IPS-20b (cell line): ENCODE results near the gene ABCD3.

Source experiments
- H3K27ac ChIP-seq: one replicate; pipeline ENCODE4 v1.5.1; 2013; ENCODE audit warnings: low read length
- H3K27me3 ChIP-seq: 2 replicates; pipeline ENCODE4 v1.6.1; 2013; ENCODE audit warnings: mild to moderate bottlenecking, low read length, inconsistent platforms; ENCODE audit not compliant: insufficient read depth
- H3K36me3 ChIP-seq: 2 replicates; pipeline ENCODE4 v1.6.1; 2013; ENCODE audit warnings: low read depth, mild to moderate bottlenecking, inconsistent platforms, low read length, moderate library complexity; ENCODE audit not compliant: insufficient read depth
- H3K4me1 ChIP-seq: 2 replicates; pipeline ENCODE4 v1.6.1; 2013; ENCODE audit warnings: mild to moderate bottlenecking, control low read depth, inconsistent platforms, low read length, moderate library complexity; ENCODE audit not compliant: insufficient read depth
- H3K4me3 ChIP-seq: 2 replicates; pipeline ENCODE4 v1.5.1; 2013; ENCODE audit warnings: mild to moderate bottlenecking, low read length, inconsistent platforms
- H3K9ac ChIP-seq: 2 replicates; pipeline ENCODE4 v1.6.1; 2013; ENCODE audit warnings: low read depth, mild to moderate bottlenecking, inconsistent platforms, low read length, moderate library complexity
- H3K9me3 ChIP-seq: 2 replicates; pipeline ENCODE4 v1.6.1; 2013; ENCODE audit warnings: mild to moderate bottlenecking, low read depth, low read length, inconsistent platforms; ENCODE audit not compliant: insufficient read depth

Gene ABCD3

GRCh38 chr1:94475232-94475631, 57.0 kb downstream of the ABCD3 start:
- H3K27ac ChIP-seq, result no peak overlapping the region
- H3K4me3 ChIP-seq, result no peak overlapping the region
- no peaks in the 10 kb centered on the region for H3K9me3 ChIP-seq
- H3K27me3 ChIP-seq, result no peaks in the 10 kb centered on the region
- no peaks in the 10 kb centered on the region for H3K36me3 ChIP-seq
- peaks cover 2% of the 10 kb centered on the region; the same call in 1 of the 2 replicates for H3K4me1 ChIP-seq
- H3K9ac ChIP-seq, result no peak overlapping the region

- Histone ChIP-seq H3K9ac (no peak overlapping the region), H3K9me3 (no peaks in the 10 kb centered on the region), H3K36me3 (peaks cover 6% of the 10 kb centered on the region; the same call in 1 of the 2 replicates), H3K4me3 (no peak overlapping the region), H3K4me1 (no peaks in the 10 kb centered on the region), H3K27ac (no peak overlapping the region), H3K27me3 (no peaks in the 10 kb centered on the region)
Measured at GRCh38 chr1:94479682-94480081, 61.5 kb downstream of the ABCD3 start.

GRCh38 chr1:94481473-94481933, 63.3 kb downstream of the ABCD3 start:
- no peak overlapping the region for H3K27ac ChIP-seq
- H3K9me3 ChIP-seq, result no peaks in the 10 kb centered on the region
- H3K4me1 ChIP-seq, result no peaks in the 10 kb centered on the region
- H3K4me3 ChIP-seq, result no peak overlapping the region
- no peak overlapping the region for H3K9ac ChIP-seq
- no peaks in the 10 kb centered on the region for H3K27me3 ChIP-seq
- peaks cover 6% of the 10 kb centered on the region; the same call in 1 of the 2 replicates for H3K36me3 ChIP-seq

GRCh38 chr1:94486990-94487389, 68.8 kb downstream of the ABCD3 start:
- Histone ChIP-seq H3K9me3 (no peaks in the 10 kb centered on the region), H3K4me3 (no peak overlapping the region)

GRCh38 chr1:94490556-94490955, 72.4 kb downstream of the ABCD3 start:
- Histone ChIP-seq H3K4me1 (peaks cover 5% of the 10 kb centered on the region; the same call in 1 of the 2 replicates), H3K9ac (no peak overlapping the region), H3K27ac (no peak overlapping the region), H3K36me3 (peaks cover 18% of the 10 kb centered on the region), H3K27me3 (no peaks in the 10 kb centered on the region), H3K4me3 (no peak overlapping the region), H3K9me3 (no peaks in the 10 kb centered on the region)

More at GRCh38 chr1:94486990-94487389, 68.8 kb downstream of the ABCD3 start:
- Histone ChIP-seq H3K27ac (no peak overlapping the region), H3K36me3 (peaks cover 19% of the 10 kb centered on the region), H3K4me1 (peaks cover 5% of the 10 kb centered on the region; the same call in 1 of the 2 replicates), H3K9ac (no peak overlapping the region), H3K27me3 (no peaks in the 10 kb centered on the region)

GRCh38 chr1:94496076-94496755, 78.0 kb downstream of the ABCD3 start:
- Histone ChIP-seq H3K36me3 (peaks cover 28% of the 10 kb centered on the region; the same call in 1 of the 2 replicates), H3K4me1 (no peaks in the 10 kb centered on the region)

GRCh38 chr1:94501426-94501825, 83.2 kb downstream of the ABCD3 start:
- Histone ChIP-seq H3K9ac (no peak overlapping the region), H3K4me1 (no peaks in the 10 kb centered on the region), H3K27ac (no peak overlapping the region), H3K36me3 (peaks cover 41% of the 10 kb centered on the region), H3K4me3 (no peak overlapping the region), H3K27me3 (no peaks in the 10 kb centered on the region), H3K9me3 (no peaks in the 10 kb centered on the region)

More at GRCh38 chr1:94496076-94496755, 78.0 kb downstream of the ABCD3 start:
- H3K9me3 ChIP-seq, result no peaks in the 10 kb centered on the region
- no peak overlapping the region for H3K4me3 ChIP-seq
- no peak overlapping the region for H3K9ac ChIP-seq
- H3K27ac ChIP-seq, result no peak overlapping the region
- H3K27me3 ChIP-seq, result no peaks in the 10 kb centered on the region

GRCh38 chr1:94501935-94502334, 83.7 kb downstream of the ABCD3 start:
- no peaks in the 10 kb centered on the region for H3K4me1 ChIP-seq
- no peak overlapping the region for H3K9ac ChIP-seq
- H3K4me3 ChIP-seq, result no peak overlapping the region
- no peaks in the 10 kb centered on the region for H3K27me3 ChIP-seq
- H3K27ac ChIP-seq, result no peak overlapping the region
- H3K36me3 ChIP-seq, result peaks cover 43% of the 10 kb centered on the region
- H3K9me3 ChIP-seq, result no peaks in the 10 kb centered on the region

- H3K4me1 ChIP-seq, result no peaks in the 10 kb centered on the region
- H3K27ac ChIP-seq, result no peak overlapping the region
- H3K36me3 ChIP-seq, result peaks cover 43% of the 10 kb centered on the region
- no peaks in the 10 kb centered on the region for H3K9me3 ChIP-seq
- no peak overlapping the region for H3K9ac ChIP-seq
- no peak overlapping the region for H3K4me3 ChIP-seq
- H3K27me3 ChIP-seq, result no peaks in the 10 kb centered on the region
Measured at GRCh38 chr1:94503153-94503552, 85.0 kb downstream of the ABCD3 start.

- Histone ChIP-seq H3K9me3 (no peaks in the 10 kb centered on the region), H3K27ac (no peak overlapping the region), H3K36me3 (peaks cover 28% of the 10 kb centered on the region), H3K9ac (no peak overlapping the region), H3K4me1 (no peaks in the 10 kb centered on the region), H3K27me3 (no peaks in the 10 kb centered on the region), H3K4me3 (no peak overlapping the region)
Measured at GRCh38 chr1:94504601-94505000, 86.4 kb downstream of the ABCD3 start.

GRCh38 chr1:94512816-94513215, 94.6 kb downstream of the ABCD3 start:
- Histone ChIP-seq H3K9ac (no peak overlapping the region), H3K36me3 (no peaks in the 10 kb centered on the region; the same call in 1 of the 2 replicates), H3K4me1 (no peaks in the 10 kb centered on the region), H3K27ac (no peak overlapping the region), H3K9me3 (no peaks in the 10 kb centered on the region), H3K4me3 (no peak overlapping the region), H3K27me3 (no peaks in the 10 kb centered on the region)

GRCh38 chr1:94514095-94514727, 96.0 kb downstream of the ABCD3 start:
- Histone ChIP-seq H3K9me3 (no peaks in the 10 kb centered on the region), H3K27ac (no peak overlapping the region), H3K9ac (no peak overlapping the region), H3K36me3 (no peaks in the 10 kb centered on the region; the same call in 1 of the 2 replicates), H3K4me1 (peaks cover 4% of the 10 kb centered on the region; the same call in 1 of the 2 replicates), H3K27me3 (no peaks in the 10 kb centered on the region), H3K4me3 (no peak overlapping the region)
